Measurements from ENCODE around the gene PRKCD. TPM values are rescaled to one million over a fixed set of nuclear protein-coding genes. Genes with fewer than 3 reads are reported as not detected.

Gene PRKCD
- total and polyA plus RNA-seq, 7 donors, result 3.5 to 169 (median 12.1) TPM

DNA sequence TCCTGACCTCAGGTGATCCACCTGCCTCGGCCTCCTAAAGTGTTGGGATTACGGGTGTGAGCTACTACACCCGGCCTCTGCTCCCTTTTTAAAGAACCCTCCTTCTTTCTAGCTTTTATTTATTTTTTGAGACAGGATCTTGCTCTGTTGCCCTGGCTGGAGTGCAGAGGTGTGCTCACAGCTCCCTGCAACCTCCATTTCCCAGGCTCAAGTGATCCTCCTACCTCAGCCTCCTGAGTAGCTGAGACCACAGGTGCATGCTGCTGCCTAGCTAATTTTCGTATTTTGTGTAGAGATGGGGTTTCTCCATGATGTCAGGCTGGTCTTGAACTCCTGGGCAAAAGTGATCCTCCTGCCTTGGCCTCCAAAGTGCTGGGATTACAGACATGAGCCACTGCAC lies 60.3 kb downstream of the PRKCD start:
- TF ChIP-seq EP300 (IDR thresholded peaks at IDR 0.05) (no peak), CTCF (IDR thresholded peaks at IDR 0.05) (no peak), POLR2A (IDR thresholded peaks at IDR 0.05) (no peak), POLR2AphosphoS5 (IDR thresholded peaks at IDR 0.05) (no peak)
- H3K9me3 ChIP-seq, result no peaks in the 10 kb centered on the region
- no peaks in the 10 kb centered on the region for H3K27me3 ChIP-seq
- no peak for DNase-seq
- peaks cover 0 to 3% (median 0%) of the 10 kb centered on the region in 4 donors for H3K4me1 ChIP-seq
- H3K4me3 ChIP-seq, result no peak overlapping the region
- intact Hi-C loops (cut with DNase I), result loop anchor here (5.0 to 10.0 kb wide), 3 partner anchors 81 to 491 kb away; partner anchors contain the start of gene DCP1A
- whole genome bisulfite sequencing, 2 donors, result 81 to 97% methylated on average over 4 of the region's 4 CpGs
- H3K36me3 ChIP-seq, result peaks cover 16 to 40% (median 30%) of the 10 kb centered on the region in 4 donors
- H3K27ac ChIP-seq, result no peak overlapping the region

DNA sequence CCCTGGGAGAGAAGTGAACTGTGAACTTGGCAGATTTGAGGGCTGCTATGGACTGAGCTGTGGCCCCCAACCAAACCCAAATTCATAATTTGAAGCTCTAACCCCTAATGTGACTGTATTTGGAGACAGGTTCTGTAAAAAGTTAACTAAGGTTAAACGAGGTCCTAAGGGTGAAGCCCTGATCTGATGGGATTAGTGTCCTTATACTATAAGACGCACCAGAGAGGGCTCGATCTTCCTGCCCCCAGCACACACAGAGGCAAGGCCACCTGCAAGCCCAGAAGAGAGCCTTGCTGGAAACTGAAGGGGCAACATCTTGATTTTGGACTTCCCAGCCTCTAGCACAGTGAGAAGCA lies 60.8 kb downstream of the PRKCD start:
- intact Hi-C loops (cut with DNase I), result loop anchor here (5.0 to 10.0 kb wide), 3 partner anchors 80 to 490 kb away; partner anchors contain the start of gene DCP1A
- TF ChIP-seq EP300 (IDR thresholded peaks at IDR 0.05) (no peak), CTCF (IDR thresholded peaks at IDR 0.05) (no peak), POLR2AphosphoS5 (IDR thresholded peaks at IDR 0.05) (no peak), POLR2A (IDR thresholded peaks at IDR 0.05) (no peak)
- Histone ChIP-seq H3K27ac (peak overlapping the region in 1 of 4 donors; percentile 4), H3K4me3 (no peak overlapping the region), H3K27me3 (no peaks in the 10 kb centered on the region), H3K4me1 (peaks cover 0 to 3% (median 0%) of the 10 kb centered on the region in 4 donors), H3K36me3 (peaks cover 21 to 45% (median 34%) of the 10 kb centered on the region in 4 donors), H3K9me3 (no peaks in the 10 kb centered on the region)
- WGBS, 2 donors, result 78 to 93% methylated on average over 3 of the region's 3 CpGs
- DNase-seq, result no peak

DNA sequence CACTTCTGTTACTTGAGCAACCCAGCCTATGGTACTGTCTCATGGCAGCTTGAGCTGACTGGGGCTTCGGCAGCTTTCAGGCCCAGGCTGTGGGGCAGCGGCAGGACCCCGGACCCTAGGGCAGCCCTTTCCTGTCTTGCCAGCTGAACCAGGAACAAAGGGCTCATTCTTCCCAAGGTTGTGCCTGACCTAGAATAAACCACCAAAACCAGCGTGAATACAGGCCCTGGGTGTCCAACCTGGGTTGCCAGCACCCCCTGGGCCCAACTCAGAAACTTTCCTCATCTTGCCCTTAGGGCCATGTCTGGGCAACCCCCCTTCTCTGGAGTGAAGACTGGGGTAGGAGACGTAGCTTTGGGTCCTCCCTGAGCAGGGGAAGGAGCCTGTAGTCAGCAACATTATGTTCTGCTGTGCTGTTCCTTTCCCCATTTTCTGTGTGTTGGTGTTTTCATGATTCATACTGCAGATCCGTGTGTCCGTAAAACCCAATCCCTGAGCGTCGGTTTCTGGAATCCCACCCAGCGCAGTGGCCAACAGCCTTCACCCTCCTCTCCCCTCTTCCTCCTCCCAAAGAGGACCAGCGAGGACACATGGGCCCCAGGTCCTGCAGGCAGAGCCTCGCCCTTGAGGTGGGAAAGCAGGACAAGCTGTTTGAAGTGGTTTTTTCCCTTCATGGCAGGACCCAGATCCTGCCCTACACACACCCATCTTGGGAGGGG lies 61.3 kb downstream of the PRKCD start:
- 81 to 88% methylated on average over 12 of the region's 12 CpGs for WGBS, 2 donors
- no peaks in the 10 kb centered on the region for H3K27me3 ChIP-seq
- TF ChIP-seq CTCF (IDR thresholded peaks at IDR 0.05) (no peak), POLR2A (IDR thresholded peaks at IDR 0.05) (no peak), POLR2AphosphoS5 (IDR thresholded peaks at IDR 0.05) (peak in 1 of 4 donors; percentile 18)
- peaks cover 25 to 50% (median 40%) of the 10 kb centered on the region in 4 donors for H3K36me3 ChIP-seq
- H3K4me3 ChIP-seq, result no peak overlapping the region
- H3K9me3 ChIP-seq, result no peaks in the 10 kb centered on the region
- peak overlapping the region in 1 of 4 donors; percentile 4 for H3K27ac ChIP-seq
- DNase-seq, result no peak
- intact Hi-C loops (cut with DNase I), result loop anchor here (5.0 to 10.0 kb wide), 3 partner anchors 80 to 490 kb away; partner anchors contain the start of gene DCP1A
- H3K4me1 ChIP-seq, result peaks cover 0 to 3% (median 0%) of the 10 kb centered on the region in 4 donors

DNA sequence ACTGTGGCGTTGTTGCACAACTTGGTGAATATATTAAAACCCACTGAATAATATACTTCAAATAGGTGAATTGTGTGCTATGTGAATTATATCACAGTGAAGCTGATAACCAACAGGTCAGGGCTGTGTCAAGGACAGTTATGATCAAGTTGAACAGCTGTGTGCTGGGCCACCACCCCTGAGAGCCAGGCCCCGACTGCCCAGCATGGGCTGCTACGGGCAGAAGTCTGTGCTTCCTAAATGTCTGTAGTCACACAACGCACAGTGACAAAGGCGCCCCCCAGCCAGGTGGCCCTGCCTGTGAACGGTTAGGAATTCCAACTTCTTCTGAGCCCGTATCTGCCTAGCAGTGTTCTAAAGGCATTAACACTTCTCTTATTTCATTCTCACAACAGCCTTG lies 62.0 kb downstream of the PRKCD start:
- H3K27me3 ChIP-seq, result no peaks in the 10 kb centered on the region
- H3K4me3 ChIP-seq, result no peak overlapping the region
- H3K4me1 ChIP-seq, result peaks cover 0 to 3% (median 0%) of the 10 kb centered on the region in 4 donors
- intact Hi-C loops (cut with DNase I), result loop anchor here (5.0 to 10.0 kb wide), 3 partner anchors 79 to 489 kb away; partner anchors contain the start of gene DCP1A
- no peak for DNase-seq
- no peaks in the 10 kb centered on the region for H3K9me3 ChIP-seq
- peaks cover 32 to 57% (median 46%) of the 10 kb centered on the region in 4 donors for H3K36me3 ChIP-seq
- no peak overlapping the region for H3K27ac ChIP-seq
- WGBS, 2 donors, result 76 to 81% methylated on average over 7 of the region's 7 CpGs
- TF ChIP-seq CTCF (IDR thresholded peaks at IDR 0.05) (no peak), POLR2AphosphoS5 (IDR thresholded peaks at IDR 0.05) (no peak), EP300 (IDR thresholded peaks at IDR 0.05) (no peak), POLR2A (IDR thresholded peaks at IDR 0.05) (no peak)

Data from sigmoid colon (tissue), 7 donors.